Vagina (tissue), 2 donors: ENCODE measurements around the gene CHCHD1.

ENCODE experiments used
- POLR2A ChIP-seq, 2 donors: fragments of 450-650 bp; IDR thresholded peaks; one replicate each; pipeline ENCODE4 v1.6.1; 2017; ENCODE audit warnings: antibody characterized with exemption in 2 of 2, mild to moderate bottlenecking in 2 of 2, moderate library complexity in 2 of 2
- POLR2AphosphoS5 ChIP-seq, 2 donors: sonication (generic); formaldehyde crosslinking; IDR thresholded peaks; one replicate each; pipeline ENCODE4 v1.9.0; 2017; ENCODE audit warnings: antibody characterized with exemption in 2 of 2, mild to moderate bottlenecking in 2 of 2, low read depth in 1 of 2; ENCODE audit not compliant: insufficient read depth in 1 of 2
- TF ChIP-seq, protein P1 (sequence below), 3 experiments: fragments of 450-650 bp in 2 of 3; fragments of 200-600 bp in 1 of 3; sonication (generic) in 1 of 3; IDR thresholded peaks; one replicate each; pipeline ENCODE4 v1.5.1; 2017 to 2019; ENCODE audit warnings: antibody characterized with exemption in 3 of 3, mild to moderate bottlenecking in 2 of 3, moderate library complexity in 2 of 3

- TF ChIP-seq POLR2A (IDR thresholded peaks at IDR 0.05) = no peak
- TF ChIP-seq, protein P1, sequence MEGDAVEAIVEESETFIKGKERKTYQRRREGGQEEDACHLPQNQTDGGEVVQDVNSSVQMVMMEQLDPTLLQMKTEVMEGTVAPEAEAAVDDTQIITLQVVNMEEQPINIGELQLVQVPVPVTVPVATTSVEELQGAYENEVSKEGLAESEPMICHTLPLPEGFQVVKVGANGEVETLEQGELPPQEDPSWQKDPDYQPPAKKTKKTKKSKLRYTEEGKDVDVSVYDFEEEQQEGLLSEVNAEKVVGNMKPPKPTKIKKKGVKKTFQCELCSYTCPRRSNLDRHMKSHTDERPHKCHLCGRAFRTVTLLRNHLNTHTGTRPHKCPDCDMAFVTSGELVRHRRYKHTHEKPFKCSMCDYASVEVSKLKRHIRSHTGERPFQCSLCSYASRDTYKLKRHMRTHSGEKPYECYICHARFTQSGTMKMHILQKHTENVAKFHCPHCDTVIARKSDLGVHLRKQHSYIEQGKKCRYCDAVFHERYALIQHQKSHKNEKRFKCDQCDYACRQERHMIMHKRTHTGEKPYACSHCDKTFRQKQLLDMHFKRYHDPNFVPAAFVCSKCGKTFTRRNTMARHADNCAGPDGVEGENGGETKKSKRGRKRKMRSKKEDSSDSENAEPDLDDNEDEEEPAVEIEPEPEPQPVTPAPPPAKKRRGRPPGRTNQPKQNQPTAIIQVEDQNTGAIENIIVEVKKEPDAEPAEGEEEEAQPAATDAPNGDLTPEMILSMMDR (IDR thresholded peaks at IDR 0.05) = no peak
- no peak for TF ChIP-seq POLR2AphosphoS5 (IDR thresholded peaks at IDR 0.05; ENCODE audit: insufficient read depth in 1 of 2, low read depth in 1 of 2)
These were observed 4.7 kb downstream of the CHCHD1 start for GRCh38 chr10:73786512-73786885.
